Mesothelial cell of epicardium (in vitro differentiated cells): ENCODE data around the gene ALDH1L2. TPM values are rescaled to one million over a fixed set of nuclear protein-coding genes. Genes with fewer than 3 reads are reported as not detected.

Source experiments
- DNase-seq, 2 experiments: peaks; one replicate each; pipeline ENCODE4 v3.0.0; 2021; ENCODE audit warnings: low spot score in 2 of 2; ENCODE audit not compliant: unreplicated experiment in 2 of 2
- H3K27ac Mint-ChIP-seq: 2 replicates; pipeline ENCODE4 v1.8.0; 2021; ENCODE audit warnings: mixed read lengths
- H3K27me3 Mint-ChIP-seq: 2 replicates; pipeline ENCODE4 v1.8.0; 2021; ENCODE audit warnings: low read depth, mixed read lengths
- H3K36me3 Mint-ChIP-seq: 2 replicates; pipeline ENCODE4 v1.8.0; 2021; ENCODE audit warnings: mixed read lengths
- H3K4me1 Mint-ChIP-seq: 2 replicates; pipeline ENCODE4 v1.8.0; 2021; ENCODE audit warnings: mixed read lengths
- H3K4me3 Mint-ChIP-seq: 2 replicates; pipeline ENCODE4 v1.8.0; 2021; ENCODE audit warnings: mild to moderate bottlenecking, moderate library complexity, mixed read lengths
- H3K9me3 Mint-ChIP-seq: 2 replicates; pipeline ENCODE4 v1.8.0; 2021; ENCODE audit warnings: mixed read lengths
- total RNA-seq: library from RNA; stranded (reverse); gene quantifications from 3 replicates; pipeline ENCODE4 v1.2.1, GENCODE V29; 2021
- TF ChIP-seq, protein P1 (sequence below): fragments of 200-600 bp; sonication (generic); IDR thresholded peaks from one replicate; pipeline ENCODE4 v1.5.0; 2021; ENCODE audit warnings: antibody characterized with exemption; ENCODE audit not compliant: unreplicated experiment

Gene ALDH1L2
- total RNA-seq, 1 donor from 2014 or later = 3.2 TPM

DNA sequence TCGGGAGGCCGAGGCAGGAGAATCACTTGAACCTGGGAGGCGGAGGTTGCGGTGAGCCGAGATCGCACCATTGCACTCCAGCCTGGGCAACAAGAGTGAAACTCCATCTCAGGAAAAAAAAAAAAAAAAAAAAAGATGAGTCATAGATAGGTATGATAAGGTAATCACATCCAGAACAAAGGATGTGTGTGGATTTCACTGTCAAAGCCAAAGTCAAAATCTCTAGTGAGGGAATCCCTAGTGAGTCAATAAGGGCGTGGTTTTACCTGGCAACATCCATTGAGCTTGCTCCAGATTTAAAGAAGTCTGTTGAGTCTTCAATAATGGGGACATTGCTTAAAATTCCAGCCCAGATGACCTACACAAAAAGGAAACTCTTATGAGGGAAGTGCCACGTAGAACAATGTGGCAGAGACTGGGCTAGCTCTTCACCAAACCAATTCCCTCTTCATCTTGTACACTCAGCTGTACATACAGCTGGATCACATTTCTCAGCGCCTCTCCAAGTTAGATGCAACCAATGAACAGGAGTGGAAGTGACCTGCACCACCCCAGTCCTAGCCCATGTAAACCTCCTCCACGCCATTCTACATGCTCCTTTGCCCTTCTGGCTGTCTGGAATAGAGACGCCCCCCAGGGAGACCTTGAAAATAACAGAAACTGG is 23.4 kb downstream of the ALDH1L2 start:
- TF ChIP-seq, protein P1, sequence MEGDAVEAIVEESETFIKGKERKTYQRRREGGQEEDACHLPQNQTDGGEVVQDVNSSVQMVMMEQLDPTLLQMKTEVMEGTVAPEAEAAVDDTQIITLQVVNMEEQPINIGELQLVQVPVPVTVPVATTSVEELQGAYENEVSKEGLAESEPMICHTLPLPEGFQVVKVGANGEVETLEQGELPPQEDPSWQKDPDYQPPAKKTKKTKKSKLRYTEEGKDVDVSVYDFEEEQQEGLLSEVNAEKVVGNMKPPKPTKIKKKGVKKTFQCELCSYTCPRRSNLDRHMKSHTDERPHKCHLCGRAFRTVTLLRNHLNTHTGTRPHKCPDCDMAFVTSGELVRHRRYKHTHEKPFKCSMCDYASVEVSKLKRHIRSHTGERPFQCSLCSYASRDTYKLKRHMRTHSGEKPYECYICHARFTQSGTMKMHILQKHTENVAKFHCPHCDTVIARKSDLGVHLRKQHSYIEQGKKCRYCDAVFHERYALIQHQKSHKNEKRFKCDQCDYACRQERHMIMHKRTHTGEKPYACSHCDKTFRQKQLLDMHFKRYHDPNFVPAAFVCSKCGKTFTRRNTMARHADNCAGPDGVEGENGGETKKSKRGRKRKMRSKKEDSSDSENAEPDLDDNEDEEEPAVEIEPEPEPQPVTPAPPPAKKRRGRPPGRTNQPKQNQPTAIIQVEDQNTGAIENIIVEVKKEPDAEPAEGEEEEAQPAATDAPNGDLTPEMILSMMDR = no peak
- H3K27ac Mint-ChIP-seq = no peak overlapping the region
- no peak overlapping the region for H3K4me3 Mint-ChIP-seq
- no peaks in the 10 kb centered on the region for H3K27me3 Mint-ChIP-seq
- no peak for DNase-seq
- H3K4me1 Mint-ChIP-seq = peaks cover 2% of the 10 kb centered on the region
- H3K9me3 Mint-ChIP-seq = peaks cover 14% of the 10 kb centered on the region
- peaks cover 9% of the 10 kb centered on the region for H3K36me3 Mint-ChIP-seq

DNA sequence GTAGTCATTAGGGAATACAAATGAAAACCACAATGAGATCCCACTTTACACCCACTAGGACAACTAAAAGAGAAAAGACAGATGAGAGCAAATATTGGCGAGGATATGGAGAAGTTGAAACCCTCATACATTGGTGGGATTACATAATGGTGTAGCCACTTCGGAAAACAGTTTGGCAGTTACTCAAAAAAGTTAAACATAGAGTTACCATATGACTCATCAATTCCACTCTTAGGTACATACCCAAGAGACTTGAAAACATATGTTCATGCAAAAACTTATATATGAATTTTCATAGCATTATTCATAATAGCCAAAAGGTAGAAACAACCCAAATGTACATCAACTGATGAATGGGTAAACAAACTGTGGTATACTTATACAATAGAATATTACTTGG is 27.1 kb downstream of the ALDH1L2 start:
- Mint-ChIP-seq H3K4me3 (no peak overlapping the region), H3K27me3 (no peaks in the 10 kb centered on the region), H3K36me3 (peaks cover 15% of the 10 kb centered on the region)

DNA sequence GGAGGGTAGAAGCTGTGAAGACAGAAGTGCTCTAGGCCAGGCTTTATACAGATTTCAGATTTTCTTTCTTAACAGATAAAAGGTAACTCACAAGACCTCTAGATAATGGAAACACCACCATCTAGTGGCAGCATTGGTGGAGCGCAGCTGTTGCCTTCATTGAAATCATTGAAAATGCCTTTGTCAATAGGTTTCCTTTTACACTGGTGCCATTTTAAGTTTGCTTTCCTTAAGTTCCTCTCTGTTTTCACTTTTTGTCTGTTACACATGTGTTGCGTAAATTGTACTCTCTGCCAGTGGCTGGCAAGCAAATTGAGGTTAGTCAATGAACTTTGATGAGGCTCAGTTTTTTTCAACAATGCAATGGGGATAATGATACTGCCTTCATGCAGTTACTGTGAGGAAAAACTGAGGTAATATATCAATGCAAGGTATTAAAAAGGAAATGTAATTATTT is 31.1 kb downstream of the ALDH1L2 start:
- no peaks in the 10 kb centered on the region for H3K4me1 Mint-ChIP-seq
- peak; percentile 31 to 77 for DNase-seq
- peaks cover 15% of the 10 kb centered on the region for H3K36me3 Mint-ChIP-seq
- peaks cover 25% of the 10 kb centered on the region for H3K9me3 Mint-ChIP-seq
- TF ChIP-seq, protein P1 = peak; percentile 86
- H3K27ac Mint-ChIP-seq = no peak overlapping the region
- H3K27me3 Mint-ChIP-seq = no peaks in the 10 kb centered on the region
- H3K4me3 Mint-ChIP-seq = no peak overlapping the region

More for the DNA sequence above, 27.1 kb downstream of the ALDH1L2 start:
- TF ChIP-seq, protein P1 = no peak
- Mint-ChIP-seq H3K4me1 (no peaks in the 10 kb centered on the region), H3K27ac (no peak overlapping the region), H3K9me3 (peaks cover 25% of the 10 kb centered on the region)
- DNase-seq = no peak

DNA sequence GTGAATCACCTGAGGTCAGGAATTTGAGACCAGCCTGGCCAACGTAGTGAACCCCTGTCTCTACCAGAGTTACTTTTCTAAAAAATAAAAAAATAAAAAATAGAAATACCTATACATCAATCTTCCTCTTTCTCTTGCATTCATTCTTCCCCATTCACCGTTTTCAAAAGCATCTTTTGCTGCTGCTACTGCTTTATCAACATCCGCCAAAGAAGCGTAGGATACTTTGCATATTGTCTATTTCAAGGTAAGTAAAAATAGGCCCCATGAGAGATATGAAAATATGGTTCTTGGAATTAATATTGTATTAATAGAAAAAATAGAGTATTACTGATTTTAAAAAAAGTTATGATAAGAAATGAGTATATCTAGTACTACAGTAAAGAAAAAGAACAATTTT is 32.3 kb downstream of the ALDH1L2 start:
- TF ChIP-seq, protein P1 = no peak
- H3K27ac Mint-ChIP-seq = no peak overlapping the region
- no peaks in the 10 kb centered on the region for H3K4me1 Mint-ChIP-seq
- DNase-seq = no peak
- no peaks in the 10 kb centered on the region for H3K27me3 Mint-ChIP-seq
- no peak overlapping the region for H3K4me3 Mint-ChIP-seq
- H3K9me3 Mint-ChIP-seq = peaks cover 23% of the 10 kb centered on the region
- H3K36me3 Mint-ChIP-seq = peaks cover 14% of the 10 kb centered on the region

DNA sequence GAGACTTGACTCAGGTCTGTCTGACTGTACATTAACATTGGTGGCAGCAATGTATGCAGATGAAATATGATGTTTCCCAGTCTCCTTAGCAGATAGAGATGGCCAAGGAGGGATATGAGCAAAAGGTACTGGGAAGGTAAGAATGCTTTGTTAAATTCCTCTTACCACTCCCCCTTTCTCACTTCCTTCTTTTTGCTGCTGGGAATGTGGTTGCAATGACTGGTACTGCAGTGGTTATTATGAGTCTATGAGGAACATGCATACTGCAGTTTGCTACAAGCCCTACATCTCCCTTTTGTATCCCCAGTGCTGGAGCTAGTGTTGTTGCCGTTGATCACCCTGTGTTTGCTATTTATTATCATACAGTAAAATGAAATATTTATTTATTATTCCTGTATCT is 35.9 kb downstream of the ALDH1L2 start:
- H3K4me3 Mint-ChIP-seq = no peak overlapping the region
- H3K27me3 Mint-ChIP-seq = no peaks in the 10 kb centered on the region
- H3K27ac Mint-ChIP-seq = no peak overlapping the region
- no peaks in the 10 kb centered on the region for H3K36me3 Mint-ChIP-seq
- TF ChIP-seq, protein P1 = no peak
- no peaks in the 10 kb centered on the region for H3K9me3 Mint-ChIP-seq
- no peak for DNase-seq
- H3K4me1 Mint-ChIP-seq = no peaks in the 10 kb centered on the region
